ENCODE measurements around the gene CSNK1D. TPM values are rescaled to one million over a fixed set of nuclear protein-coding genes. Genes with fewer than 3 reads are reported as not detected.

The CSNK1D gene
- total RNA-seq, 1 experiment from 2014 or later, result 196 TPM

DNA sequence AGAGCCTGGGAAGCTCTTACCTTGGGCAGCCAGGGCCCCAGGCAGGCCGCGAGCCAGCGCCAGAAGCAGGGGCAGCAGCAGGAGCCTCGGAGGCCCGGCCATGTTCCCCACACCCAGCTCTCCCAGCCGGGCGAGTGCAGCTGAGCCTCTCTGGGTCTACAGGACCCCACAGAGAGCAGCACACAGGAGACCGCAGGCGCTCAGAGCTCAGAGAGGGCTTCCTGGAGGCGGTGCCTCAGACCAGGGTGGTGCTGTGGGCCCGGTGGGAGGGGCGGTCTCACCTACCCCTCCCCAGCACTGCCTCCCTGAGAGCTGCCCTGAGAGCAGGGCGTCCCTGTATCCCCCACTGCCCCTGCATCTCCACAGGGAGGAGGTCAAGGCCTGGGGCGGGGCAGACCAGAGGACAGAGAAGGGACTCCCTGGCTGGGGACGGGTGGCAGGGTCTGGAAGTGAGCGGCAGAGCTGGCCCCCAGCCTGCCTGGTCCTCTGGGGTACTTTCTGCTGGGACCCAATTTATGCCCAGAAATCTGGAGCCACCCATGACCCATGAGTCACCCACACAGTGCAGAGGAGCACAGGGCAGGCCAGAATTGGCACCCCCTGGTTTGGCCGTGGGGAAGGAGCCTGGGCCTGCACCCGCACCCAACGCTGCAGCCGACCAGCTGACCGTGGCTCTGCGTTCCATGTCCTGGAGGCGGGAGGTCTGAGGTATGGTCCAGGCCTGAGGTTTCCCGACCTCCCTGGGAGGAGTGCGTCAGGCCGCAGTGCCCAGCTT, 44.1 kb upstream of the CSNK1D start, which contains the start of gene CD7:
Gene CD7, minus strand, starts transcription at position 215 of the 775 bp plus-strand sequence. Its CDS starts 113 bp downstream, at position 102.
- no peaks in the 10 kb centered on the region for H3K27me3 ChIP-seq (replicated peaks; ENCODE audit: control insufficient read depth, insufficient read depth, low read length)
- Mint-ChIP-seq H3K4me1 (ENCODE audit: low read depth, unreplicated experiment) (no peaks in the 10 kb centered on the region), H3K9me3 (ENCODE audit: unreplicated experiment) (no peaks in the 10 kb centered on the region), H3K4me3 (ENCODE audit: unreplicated experiment) (no peak within 1 kb of the TSS), H3K27me3 (ENCODE audit: insufficient read depth, unreplicated experiment) (no peaks in the 10 kb centered on the region), H3K27ac (ENCODE audit: unreplicated experiment) (no peak within 1 kb of the TSS), H3K36me3 (ENCODE audit: insufficient read depth, unreplicated experiment) (no peaks in the 10 kb centered on the region)
- DNase-seq, result no peak
- BruUV-seq (replicated peaks), result no TSS peak
- TF ChIP-seq CTCF (IDR thresholded peaks at IDR 0.05; ENCODE audit: insufficient read depth in 1 of 2, low read depth in 1 of 2, low read length in 1 of 2, severe bottlenecking in 1 of 2, unreplicated experiment in 1 of 2), result no peak
- ChIA-PET CTCF (no interaction called here), POLR2A (no interaction called here)
- H3K4me1 ChIP-seq, result peaks cover 9% of the 10 kb centered on the region; the same call in 1 of the 2 replicates
- no peak within 1 kb of the TSS for H3K4me3 ChIP-seq (ENCODE audit: low read depth, low read length)
- intact Hi-C loops (cut with micrococcal nuclease; ENCODE audit: unreplicated experiment), result no loop called here
- no peaks in the 10 kb centered on the region for H3K9me3 ChIP-seq
- no peaks in the 10 kb centered on the region for H3K36me3 ChIP-seq (ENCODE audit: control insufficient read depth, insufficient read depth, low read length)

DNA sequence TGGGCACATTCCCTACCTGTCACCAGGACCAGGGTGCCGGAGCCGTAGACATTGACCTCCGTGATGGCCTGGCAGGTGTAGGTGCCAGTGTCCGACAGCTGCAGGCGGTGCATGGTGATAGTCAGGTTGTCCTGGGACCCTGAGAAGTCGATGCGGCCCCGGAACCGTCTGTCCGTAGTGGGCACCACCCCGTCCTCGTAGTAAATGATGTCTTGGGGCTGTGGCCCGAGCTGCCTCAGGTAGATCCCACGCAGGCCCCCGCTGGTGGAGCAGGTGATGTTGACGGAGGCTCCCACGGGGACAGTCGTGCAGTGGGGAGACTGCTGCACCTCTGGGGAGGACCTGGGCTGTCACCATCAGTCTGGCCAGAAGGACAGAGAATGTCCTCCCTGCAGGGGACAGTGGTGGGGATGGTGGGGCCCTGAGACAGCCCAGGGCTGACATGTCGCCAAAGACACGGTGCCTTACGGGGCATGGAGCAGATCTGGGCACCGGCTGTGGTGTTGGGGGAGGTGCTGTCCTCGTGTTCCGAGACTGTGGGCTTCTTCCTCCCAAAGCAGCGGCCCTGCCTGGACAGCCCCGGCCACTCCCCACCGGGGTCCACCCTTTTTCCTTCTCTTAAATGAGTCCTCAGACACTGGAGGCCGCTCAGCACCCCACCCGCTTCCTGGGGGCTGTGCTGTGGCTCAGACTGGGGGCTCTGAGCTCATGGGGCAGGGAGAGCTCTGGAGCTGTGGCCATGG, 43.3 kb upstream of the CSNK1D start:
- CTCF ChIA-PET, result no interaction called here
- intact Hi-C loops (cut with micrococcal nuclease; ENCODE audit: unreplicated experiment), result no loop called here

More for the DNA sequence above, 43.3 kb upstream of the CSNK1D start:
- no TSS peak for BruUV-seq (replicated peaks)
- no peaks in the 10 kb centered on the region for H3K9me3 ChIP-seq
- H3K27me3 ChIP-seq (replicated peaks; ENCODE audit: control insufficient read depth, insufficient read depth, low read length), result no peaks in the 10 kb centered on the region
- Mint-ChIP-seq H3K4me1 (ENCODE audit: low read depth, unreplicated experiment) (no peaks in the 10 kb centered on the region), H3K27ac (ENCODE audit: unreplicated experiment) (no peak overlapping the region), H3K27me3 (ENCODE audit: insufficient read depth, unreplicated experiment) (no peaks in the 10 kb centered on the region), H3K9me3 (ENCODE audit: unreplicated experiment) (no peaks in the 10 kb centered on the region), H3K4me3 (ENCODE audit: unreplicated experiment) (no peak overlapping the region), H3K36me3 (ENCODE audit: insufficient read depth, unreplicated experiment) (no peaks in the 10 kb centered on the region)
- H3K4me3 ChIP-seq (ENCODE audit: low read depth, low read length), result no peak overlapping the region
- no peak for DNase-seq
- H3K36me3 ChIP-seq (ENCODE audit: control insufficient read depth, insufficient read depth, low read length), result no peaks in the 10 kb centered on the region
- POLR2A ChIA-PET, result no interaction called here
- H3K4me1 ChIP-seq, result peaks cover 9% of the 10 kb centered on the region; the same call in 1 of the 2 replicates
- TF ChIP-seq CTCF (IDR thresholded peaks at IDR 0.05; ENCODE audit: insufficient read depth in 1 of 2, low read depth in 1 of 2, low read length in 1 of 2, severe bottlenecking in 1 of 2, unreplicated experiment in 1 of 2), result no peak

Data from Caco-2 (cell line).